NCI-H2171 (cell line): ENCODE measurements around the gene STK24.
"Not testable (repeated sequence)": the region's sequence is repeated elsewhere in the genome, so short reads cannot be mapped to it uniquely, and the experiment has no call there.

ENCODE experiments used
- DNase-seq: peaks from one replicate; lab custom pipeline; 2025; lab: John Stamatoyannopoulos, UW

STK24 gene

DNA sequence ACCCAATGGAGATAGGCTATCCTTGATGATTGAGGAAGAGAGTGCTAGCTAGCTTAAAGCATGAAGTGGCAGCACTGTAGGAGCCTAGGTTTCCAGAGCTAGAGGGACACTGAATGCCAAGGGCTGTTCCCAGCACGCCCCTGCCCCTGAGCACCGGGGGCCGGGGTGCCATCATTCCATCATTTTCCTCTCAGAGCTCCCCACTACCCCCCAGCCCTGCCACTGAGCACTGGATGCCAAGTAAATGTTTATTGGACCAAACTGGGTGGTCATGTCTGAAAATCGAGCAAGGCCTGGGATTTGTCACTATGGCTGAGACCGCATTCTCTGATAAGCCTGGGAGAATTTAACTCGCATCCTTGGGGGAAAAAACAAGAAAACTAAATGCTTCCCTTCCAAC, 142.8 kb downstream of the STK24 start:
- DNase-seq = no peak

DNA sequence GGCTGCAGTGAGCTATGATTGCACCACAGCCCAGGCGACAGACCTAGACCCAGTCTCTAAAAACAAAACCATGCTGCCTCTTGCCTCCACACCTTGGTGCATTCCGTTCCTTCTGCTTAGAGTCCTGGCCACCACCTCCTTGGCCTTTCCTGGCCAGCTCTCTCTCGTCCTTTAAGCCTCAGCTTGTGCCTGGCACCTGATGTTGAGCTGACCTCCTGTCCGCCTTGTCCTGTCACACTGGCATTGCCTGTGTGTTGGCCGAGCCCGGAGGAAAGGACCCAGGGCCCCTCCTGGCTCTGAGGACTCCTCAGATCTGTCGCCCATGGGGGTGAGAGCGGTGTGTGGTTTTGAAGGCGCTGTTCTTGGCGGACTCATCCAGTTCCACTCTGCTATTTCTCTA, 143.3 kb downstream of the STK24 start:
- no peak for DNase-seq

DNA sequence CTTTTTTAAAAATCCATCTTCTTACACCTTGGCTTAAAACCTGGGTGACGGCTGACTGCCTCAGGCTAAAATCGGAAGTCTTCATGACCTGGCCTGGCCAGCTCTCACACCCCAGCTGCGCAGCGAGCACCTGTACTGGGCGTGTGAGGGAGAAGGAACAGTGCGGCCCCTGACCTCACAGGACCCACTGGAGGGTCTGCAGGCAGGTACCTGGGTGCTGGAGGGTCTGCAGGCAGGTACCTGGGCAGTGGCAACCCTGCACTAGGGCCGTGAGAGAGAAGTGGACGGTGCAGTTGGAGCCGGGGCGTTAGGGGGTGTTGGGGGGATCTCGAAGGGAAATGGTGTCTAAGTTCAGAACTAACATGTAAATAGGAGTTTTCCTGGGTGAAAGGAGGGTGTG, 144.3 kb downstream of the STK24 start:
- no peak for DNase-seq

- no peak for DNase-seq
Measured at GRCh38 chr13:98429977-98430736, 146.8 kb downstream of the STK24 start.

- DNase-seq = no peak
Measured at GRCh38 chr13:98429531-98429930, 147.4 kb downstream of the STK24 start.

GRCh38 chr13:98429081-98429480, 147.8 kb downstream of the STK24 start:
- no peak for DNase-seq

DNA sequence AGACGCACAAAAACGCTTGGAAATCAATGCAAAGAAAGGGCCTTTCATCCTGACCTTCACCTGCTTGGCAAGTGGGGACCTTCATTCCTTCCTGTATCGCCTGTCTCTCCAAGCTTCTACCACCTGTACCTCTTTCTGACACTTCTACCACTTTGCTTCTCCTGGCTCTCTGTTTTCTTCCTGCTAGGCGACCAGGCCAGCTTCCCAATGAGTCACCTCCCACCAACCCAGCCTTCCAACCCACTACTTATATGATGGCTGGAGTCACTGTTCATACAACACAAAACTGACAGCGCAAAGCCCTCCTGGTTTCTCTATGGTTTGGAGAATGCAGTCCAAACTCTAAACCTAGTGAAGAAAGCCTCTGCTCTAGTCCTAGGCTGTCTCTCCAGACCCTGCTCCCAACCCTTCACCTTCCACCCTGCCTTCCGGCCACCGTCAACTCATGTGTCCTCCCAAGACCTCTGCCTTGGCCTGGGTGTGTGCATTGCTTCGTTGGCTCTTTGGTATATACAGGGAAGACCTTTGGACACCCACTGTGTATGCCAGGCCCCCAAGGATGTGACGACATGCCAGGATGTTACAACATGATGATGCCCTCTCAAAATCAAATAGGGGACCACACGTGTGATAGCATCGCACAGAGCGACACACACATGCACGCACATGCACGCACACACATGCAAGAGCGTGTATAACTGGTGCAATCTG, 148.5 kb downstream of the STK24 start:
- DNase-seq = no peak

GRCh38 chr13:98427331-98427995, 149.4 kb downstream of the STK24 start:
- no peak for DNase-seq

DNA sequence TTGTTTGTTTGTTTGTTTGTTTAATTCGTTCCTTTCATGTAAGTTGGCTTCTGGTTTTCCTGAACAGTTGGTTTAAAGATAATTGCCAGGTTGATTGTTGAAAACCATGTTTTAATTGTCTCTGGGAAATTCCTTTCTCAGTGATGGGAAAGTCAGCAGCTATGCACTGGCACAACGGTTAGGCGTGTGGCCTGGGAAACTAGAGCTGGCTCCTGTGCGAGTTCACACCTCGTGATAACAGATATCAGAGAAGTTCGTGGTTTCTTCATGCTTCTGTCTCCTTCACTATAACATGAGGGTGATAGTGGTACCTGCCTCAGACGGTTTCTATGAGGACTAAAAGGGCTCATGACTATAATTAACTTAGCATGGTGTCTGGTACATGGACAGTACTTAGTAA, 153.5 kb downstream of the STK24 start:
- no peak for DNase-seq

GRCh38 chr13:98422046-98422445, 154.9 kb downstream of the STK24 start:
- DNase-seq = no peak

DNA sequence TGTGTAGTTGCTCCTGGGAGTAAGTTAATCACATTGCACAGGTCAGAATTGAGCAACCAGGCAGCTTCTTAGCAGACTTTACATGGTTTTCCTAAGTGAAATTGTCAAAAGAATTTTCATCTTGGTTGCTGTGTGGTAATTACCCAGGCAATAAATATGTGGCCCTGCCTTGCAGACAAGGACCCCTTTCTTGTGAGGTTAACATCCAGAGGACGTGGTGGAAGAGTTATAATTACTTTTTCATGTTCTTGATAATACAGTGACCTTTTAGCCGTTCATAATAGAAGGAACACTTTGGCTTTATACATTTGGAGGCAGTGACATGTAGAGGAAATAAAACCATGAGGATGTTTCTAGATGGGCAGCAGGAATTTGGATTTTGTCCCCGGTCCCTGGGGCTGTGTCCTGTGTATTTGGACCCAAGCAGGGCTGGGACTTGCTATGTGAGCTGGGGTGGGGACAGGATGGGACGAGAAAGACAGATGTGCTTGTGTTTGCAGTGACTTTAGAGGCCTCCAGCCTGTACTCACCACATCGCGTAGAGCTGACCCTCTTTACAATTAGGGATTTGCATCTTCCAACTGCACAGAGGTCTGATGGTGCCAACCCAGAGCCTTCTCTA, 156.2 kb downstream of the STK24 start:
- no peak for DNase-seq

- no peak for DNase-seq
Measured at GRCh38 chr13:98419786-98420553, 156.9 kb downstream of the STK24 start.

DNA sequence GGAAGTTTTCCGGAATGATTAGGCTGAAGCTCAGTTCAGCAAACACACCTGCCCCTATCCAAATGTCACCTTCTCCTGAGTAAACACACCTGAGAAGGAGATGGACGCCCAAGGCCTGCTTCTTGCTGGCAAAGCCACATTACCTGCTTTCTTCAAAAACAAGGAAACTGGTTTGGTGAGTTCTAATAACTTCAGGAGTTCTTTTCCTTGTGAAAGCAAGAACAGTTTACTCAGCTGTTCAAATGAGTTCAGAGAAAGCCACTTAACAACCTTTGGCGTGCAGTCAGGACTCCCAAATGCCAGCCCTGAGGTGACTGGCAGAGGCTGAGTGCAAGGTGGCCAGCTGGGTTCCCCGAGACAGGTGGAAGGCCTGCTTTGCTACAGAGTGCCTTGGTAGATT, 160.5 kb downstream of the STK24 start:
- no peak for DNase-seq

GRCh38 chr13:98415326-98416070, 161.4 kb downstream of the STK24 start:
- DNase-seq = no peak

DNA sequence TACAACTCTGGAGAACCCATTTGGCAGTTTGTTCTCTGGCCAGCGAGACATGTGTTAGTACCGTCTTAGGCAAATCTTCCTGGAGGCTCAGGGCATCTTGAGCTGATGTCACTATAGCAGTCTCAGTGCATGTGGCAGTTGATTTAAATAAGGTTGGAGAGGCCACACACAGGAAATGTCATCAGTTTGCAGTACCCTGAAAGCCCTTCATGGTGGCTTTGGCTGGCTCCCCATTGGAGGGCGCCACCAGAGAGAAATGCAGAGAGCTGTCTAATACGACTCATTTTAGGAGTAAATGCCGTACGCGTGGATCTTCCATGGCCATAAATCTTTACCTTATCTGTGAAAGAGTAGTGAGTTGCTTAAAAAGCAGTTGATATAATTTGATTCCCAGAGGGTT, 163.1 kb downstream of the STK24 start:
- no peak for DNase-seq

DNA sequence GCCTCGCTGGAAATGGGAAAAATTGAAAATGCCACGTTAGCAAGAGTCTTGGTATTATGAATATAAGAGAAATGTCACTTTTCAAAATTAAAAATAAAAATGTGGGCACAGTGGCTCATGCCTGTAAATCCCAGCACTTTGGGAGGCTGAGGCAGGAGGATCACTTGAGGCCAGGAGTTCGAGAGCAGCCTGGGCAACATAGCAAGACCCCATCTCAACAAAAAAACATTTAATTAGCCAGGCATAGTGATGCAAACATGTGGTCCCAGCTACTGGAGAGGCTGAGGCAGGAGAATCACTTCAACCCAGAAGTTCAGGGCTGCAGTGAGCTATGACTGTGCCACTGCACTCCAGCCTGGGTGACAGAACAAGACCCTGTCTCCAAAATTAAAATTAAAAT, 163.6 kb downstream of the STK24 start:
- DNase-seq = not testable (repeated sequence)

DNA sequence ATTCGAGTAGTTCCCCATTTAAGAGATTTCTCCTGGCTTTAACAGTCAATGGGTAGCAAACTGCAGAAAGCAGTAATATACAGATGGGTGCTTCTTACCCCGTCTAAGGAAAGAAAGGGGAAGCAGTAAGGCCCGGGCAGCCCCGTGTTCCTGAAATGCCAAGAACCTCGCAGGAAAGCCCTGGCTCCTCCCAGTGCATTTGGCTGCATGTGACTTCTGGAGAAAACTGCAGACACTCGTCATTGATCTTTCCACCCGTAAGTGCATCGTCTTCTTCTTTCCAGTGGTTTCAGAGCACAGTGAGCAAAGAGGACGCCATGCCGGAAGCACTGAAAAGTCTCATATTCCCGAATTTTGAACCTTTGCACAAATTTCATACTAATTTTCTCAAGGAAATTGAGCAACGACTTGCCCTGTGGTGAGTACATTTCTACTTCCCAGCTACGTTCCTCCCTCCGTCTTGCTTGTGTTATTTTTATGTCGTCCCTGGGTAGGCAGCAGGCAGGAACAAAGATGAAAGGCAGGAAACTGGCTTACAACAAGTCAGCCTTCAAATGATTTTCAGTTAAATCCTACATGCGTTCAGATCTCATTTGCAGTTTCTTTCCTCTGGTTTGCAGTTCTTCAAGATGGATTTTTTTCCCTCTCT, 165.2 kb downstream of the STK24 start:
- DNase-seq = no peak

- no peak for DNase-seq
Measured at GRCh38 chr13:98411013-98411412, 165.9 kb downstream of the STK24 start.

DNA sequence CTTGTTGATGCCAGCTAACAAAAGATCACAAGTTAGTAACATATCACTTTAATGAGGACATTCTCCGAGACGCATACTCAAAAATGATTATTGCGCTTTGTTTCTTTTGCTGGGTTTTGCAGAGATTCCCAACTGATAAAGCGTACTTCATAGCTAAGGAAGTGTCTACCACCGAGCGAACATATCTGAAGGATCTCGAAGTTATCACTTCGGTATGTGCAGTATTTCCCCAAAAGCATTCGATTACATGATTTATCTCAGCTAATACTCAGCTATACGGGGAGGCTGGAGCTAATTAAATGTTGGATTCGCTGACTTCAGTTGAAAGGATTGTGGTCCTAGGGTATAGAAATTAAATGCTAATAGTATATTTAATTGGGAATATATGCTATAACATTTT, 166.3 kb downstream of the STK24 start:
- no peak for DNase-seq

- no peak for DNase-seq
Measured at GRCh38 chr13:98409281-98409680, 167.6 kb downstream of the STK24 start.

DNA sequence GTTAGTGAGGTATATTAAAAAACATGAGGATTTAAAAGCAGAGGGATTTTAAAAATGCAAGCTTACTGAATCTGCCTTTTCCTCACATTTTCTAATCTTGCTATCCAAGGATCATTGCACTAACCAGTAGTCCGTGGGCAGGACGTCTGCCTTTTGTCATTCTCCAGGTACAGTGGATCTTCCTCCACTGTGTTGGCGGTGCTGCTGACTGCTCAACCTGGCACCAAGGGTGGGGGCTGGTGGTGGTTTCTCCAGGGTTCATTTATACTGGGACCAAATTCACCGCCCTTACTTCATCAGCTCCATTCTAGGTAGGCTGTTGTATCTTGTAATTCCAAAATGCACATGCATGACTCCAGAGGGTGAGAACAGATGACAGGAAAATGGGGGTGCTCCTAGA, 169.3 kb downstream of the STK24 start:
- DNase-seq = no peak
